Measurements from ENCODE around the gene DGCR2. TPM values are rescaled to one million over a fixed set of nuclear protein-coding genes. Genes with fewer than 3 reads are reported as not detected.

Gene DGCR2
- total RNA-seq, 1 donor from 2014 or later: 37.5 TPM

DNA sequence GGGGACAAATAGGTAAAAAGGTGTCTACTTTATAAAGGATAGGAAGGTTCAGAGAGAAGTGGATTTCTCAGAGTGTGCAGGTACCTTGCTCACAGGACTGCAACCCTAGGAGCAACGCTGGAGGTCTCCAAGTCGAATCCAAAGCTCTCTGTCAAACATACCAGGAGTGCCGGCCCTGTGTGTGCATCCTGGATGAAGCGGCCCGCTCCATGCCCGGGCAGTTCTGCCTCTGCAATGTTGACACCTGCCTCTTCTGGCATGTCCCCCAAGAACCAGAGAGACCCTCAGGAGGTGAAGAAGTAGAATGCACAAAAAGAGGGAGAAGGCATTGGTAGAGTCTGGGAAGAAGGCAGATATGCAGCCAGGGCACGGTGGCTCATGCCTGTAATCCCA lies 5.8 kb upstream of the DGCR2 start:
- DNase-seq (ENCODE audit: low read depth in 2 of 2): no peak

DNA sequence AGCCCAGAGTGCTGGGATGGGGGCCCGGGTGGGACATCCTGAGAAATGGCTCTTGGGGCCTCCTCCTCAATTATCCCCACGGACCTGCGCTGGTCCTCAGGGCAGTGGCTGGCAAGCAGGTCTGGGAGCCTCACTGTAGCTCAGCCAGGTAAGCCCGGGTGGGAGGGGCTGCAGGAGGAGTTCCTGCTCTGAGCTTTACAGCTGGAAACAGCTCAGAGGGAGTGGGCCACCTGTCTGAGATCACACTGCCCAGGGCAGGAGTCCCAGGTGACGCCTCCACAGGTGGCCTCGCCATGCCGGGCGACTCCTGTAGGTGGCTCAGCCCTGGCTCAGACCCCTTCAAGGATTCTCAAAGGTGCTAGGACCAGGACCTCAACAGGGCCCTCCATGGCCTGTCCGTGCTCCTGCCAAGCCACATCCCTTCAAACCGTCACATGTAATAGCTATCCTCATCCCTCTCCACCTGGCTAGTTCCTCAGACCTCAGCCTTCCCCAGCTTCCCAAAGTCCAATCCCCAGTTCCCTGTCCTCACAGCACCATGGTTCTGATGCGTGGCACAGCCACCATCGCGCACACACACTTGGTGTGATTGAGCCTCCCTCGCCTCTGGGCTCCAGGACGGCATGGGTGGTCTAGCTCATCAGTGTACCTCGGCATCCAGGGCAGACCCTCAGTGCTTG lies 5.3 kb upstream of the DGCR2 start:
- no peak for DNase-seq (ENCODE audit: low read depth in 2 of 2)

- no peak for DNase-seq (ENCODE audit: low read depth in 2 of 2)
Observed at GRCh38 chr22:19126309-19127273, 4.4 kb upstream of the DGCR2 start.

GRCh38 chr22:19125474-19126308 lies 3.5 kb upstream of the DGCR2 start:
- DNase-seq (ENCODE audit: low read depth in 2 of 2): no peak

GRCh38 chr22:19125011-19125410 lies 2.8 kb upstream of the DGCR2 start:
- DNase-seq (ENCODE audit: low read depth in 2 of 2): no peak

GRCh38 chr22:19124377-19124776 lies 2.2 kb upstream of the DGCR2 start:
- DNase-seq (ENCODE audit: low read depth in 2 of 2): no peak

- DNase-seq (ENCODE audit: low read depth in 2 of 2): no peak
Observed at GRCh38 chr22:19123936-19124335, 1.7 kb upstream of the DGCR2 start.

- peak in 1 of 2 donors; percentile 24 for DNase-seq (ENCODE audit: low read depth in 2 of 2)
Observed at GRCh38 chr22:19122752-19123492, 710 bp upstream of the DGCR2 start.

GRCh38 chr22:19121631-19122142 lies 525 bp downstream of the DGCR2 start:
- DNase-seq (ENCODE audit: low read depth in 2 of 2): peak; percentile 51 to 56

- DNase-seq (ENCODE audit: low read depth in 2 of 2): peak; percentile 20 to 46
Observed at GRCh38 chr22:19120829-19121630, 1.2 kb downstream of the DGCR2 start.

DNA sequence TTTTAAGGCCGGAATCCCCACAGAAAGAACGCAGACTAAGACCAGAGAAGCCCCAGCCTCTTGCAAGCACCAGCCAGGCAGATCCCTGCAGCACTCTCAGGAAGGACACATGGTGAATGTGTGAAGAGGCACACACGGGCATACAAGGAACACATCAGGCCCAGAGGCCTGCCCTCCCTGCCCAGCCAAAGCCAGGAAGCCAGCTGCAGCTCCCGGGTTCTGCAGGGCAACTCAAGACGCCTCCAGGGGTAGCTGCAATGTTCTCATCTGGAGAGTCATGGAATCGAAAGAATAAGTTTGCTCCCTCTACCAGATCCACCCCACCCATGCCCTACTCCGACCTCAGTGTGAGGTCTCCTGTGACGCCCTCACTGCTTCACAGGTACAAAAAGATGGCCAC lies 2.3 kb downstream of the DGCR2 start:
- DNase-seq (ENCODE audit: low read depth in 2 of 2): no peak

DNA sequence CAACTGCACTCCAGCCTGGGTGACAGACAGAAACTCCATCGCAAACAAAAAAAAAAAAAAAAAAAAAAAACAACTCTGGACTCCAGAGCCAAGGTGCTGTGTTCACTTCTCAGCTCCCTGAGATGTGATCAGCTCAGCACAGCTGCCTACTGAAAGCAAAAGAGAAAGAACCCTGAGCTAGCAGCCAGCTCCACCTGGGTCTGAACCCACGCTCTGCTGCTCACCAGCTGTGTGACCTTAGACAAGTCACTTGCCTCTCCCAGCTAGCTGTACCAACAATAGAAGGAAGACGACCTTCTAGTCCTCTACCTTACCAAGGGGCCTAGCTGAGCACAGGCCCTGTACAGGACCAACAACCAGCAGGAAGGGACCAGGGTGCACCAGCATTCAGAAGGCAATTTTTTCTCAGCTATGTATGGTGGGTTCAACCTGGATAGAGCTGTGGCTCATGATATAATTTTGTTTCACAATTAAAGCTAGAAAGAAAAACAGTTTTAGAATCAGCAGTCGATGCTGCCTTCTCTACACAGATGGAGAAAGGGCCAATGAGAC lies 3.8 kb downstream of the DGCR2 start:
- DNase-seq (ENCODE audit: low read depth in 2 of 2): no peak

DNA sequence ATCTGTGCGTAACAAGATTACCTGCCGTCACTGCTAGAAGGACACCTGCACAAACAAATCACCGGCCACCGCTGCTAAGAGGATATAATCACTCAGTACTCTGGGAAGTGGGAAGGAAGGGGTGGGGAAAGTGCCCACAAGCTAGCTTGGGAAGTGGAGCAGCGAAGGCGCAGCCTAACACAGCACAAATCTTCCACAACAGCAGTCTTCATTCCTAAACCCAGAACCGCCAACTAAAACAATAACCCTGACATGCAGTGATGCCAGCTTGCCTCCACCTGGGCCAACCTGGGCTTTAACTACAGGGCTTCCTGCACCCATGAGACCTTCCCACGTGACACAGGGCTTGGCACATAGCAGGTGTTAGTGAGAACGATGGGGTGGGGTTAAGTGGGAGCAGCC lies 5.1 kb downstream of the DGCR2 start:
- DNase-seq (ENCODE audit: low read depth in 2 of 2): no peak

DNA sequence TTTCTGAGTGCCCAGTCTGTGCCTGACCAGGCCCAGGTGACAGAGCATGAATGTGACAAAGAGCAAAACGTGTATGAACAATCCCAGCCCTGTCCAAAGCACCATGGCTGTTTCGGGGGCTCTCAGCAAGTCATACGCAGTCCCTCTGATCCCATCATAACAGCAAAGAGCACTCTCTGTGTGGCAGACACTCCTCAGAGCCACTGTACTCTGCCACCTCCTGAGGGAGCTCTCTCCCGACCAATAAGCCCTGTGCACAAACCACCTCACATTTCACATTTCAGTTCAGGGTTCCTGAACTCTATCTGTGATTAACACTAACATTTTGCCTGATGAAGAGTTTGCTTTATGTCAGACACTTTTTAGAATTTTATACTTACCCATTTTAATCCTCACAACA lies 6.6 kb downstream of the DGCR2 start:
- DNase-seq (ENCODE audit: low read depth in 2 of 2): peak; percentile 26 to 27

DNA sequence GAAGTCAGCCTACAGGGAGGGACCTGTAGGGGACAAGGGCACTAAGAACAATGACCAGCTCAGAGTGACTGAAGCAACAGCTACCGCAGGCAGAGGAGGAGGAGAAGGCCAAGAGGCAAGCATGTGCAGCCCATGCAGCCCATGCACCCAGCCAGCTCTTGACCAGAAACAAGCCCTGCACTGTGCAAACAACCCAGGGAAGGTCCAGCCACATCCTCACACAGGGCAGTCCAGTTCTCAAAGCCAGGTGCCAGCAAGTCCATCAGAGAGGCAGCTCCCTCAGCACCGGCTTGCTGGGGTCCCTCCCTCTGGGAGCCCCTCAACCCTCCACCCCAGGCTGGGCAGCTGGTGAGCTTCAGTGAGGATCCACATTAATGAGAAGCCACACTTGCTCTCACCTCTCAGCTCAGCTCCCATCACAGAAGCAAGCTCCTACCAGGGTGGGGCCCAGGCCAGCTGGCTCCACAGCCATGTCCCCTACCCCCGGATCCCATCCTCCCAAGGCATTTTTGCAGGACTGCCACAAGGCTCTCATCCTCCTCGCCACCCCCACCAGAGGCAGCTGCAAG lies 7.1 kb downstream of the DGCR2 start:
- DNase-seq (ENCODE audit: low read depth in 2 of 2): no peak

DNA sequence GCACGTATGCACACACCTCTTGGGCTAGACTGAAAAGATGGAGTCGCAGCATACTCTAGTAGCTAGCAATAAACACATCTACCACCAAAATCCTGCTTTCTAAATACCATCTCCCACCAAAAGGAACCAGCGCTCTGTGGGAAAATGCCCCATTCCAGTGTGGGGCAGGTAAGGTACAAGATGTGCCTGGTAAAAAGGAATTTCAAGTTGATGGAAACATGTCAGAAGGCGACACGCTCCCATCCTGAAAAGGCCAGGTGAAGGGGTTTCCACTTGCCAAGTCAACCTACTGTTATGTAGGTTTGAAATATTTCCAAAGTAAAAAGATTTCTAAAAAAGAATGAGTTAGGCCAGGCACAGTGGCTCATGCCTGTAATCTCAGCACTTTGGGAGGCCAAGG lies 8.8 kb downstream of the DGCR2 start:
- DNase-seq (ENCODE audit: low read depth in 2 of 2): no peak

GRCh38 chr22:19111584-19111983 lies 10.6 kb downstream of the DGCR2 start:
- no peak for DNase-seq (ENCODE audit: low read depth in 2 of 2)

GRCh38 chr22:19111140-19111539 lies 11.1 kb downstream of the DGCR2 start:
- no peak for DNase-seq (ENCODE audit: low read depth in 2 of 2)

- no peak for DNase-seq (ENCODE audit: low read depth in 2 of 2)
Observed at GRCh38 chr22:19110646-19111045, 11.6 kb downstream of the DGCR2 start.

Data from lung microvascular endothelial cell (primary cell).